Kidney (tissue), 14 donors: Measurements from ENCODE around the gene GLIS1. TPM values are rescaled to one million over a fixed set of nuclear protein-coding genes. Genes with fewer than 3 reads are reported as not detected.

Source experiments
- DNase-seq, 5 donors: peaks; one replicate each; pipeline ENCODE4 v3.0.0-alpha.2; 2013 to 2020
- FAIRE-seq: peaks from 2 replicates; lab custom pipeline; 2012; peaks lifted over from hg19 to GRCh38; lab: Jason Lieb, UNC
- H3K27ac ChIP-seq, 2 donors: one replicate each; pipeline ENCODE4 v1.7.0; 2013; ENCODE audit warnings: low read depth in 2 of 2, low read length in 2 of 2, inconsistent platforms in 1 of 2
- H3K27me3 ChIP-seq: one replicate; pipeline ENCODE4 v1.7.1; 2013; ENCODE audit warnings: low read length, inconsistent platforms; ENCODE audit not compliant: control insufficient read depth, insufficient read depth
- H3K36me3 ChIP-seq, 3 donors: one replicate each; pipeline versions ENCODE4 v1.7.0 to v1.7.1; 2013; ENCODE audit warnings: low read length in 3 of 3, control low read depth in 1 of 3, inconsistent platforms in 1 of 3; ENCODE audit not compliant: insufficient read depth in 3 of 3, control insufficient read depth in 2 of 3
- H3K4me1 ChIP-seq, 3 donors: one replicate each; pipeline versions ENCODE4 v1.7.0 to v1.7.1; 2013; ENCODE audit warnings: low read length in 3 of 3, inconsistent platforms in 1 of 3, low read depth in 1 of 3; ENCODE audit not compliant: control insufficient read depth in 2 of 3, insufficient read depth in 2 of 3
- H3K4me3 ChIP-seq, 3 donors: one replicate each; pipeline versions ENCODE4 v1.7.0 to v1.8.1; 2013; ENCODE audit warnings: low read length in 3 of 3, control low read depth in 1 of 3, inconsistent platforms in 1 of 3
- H3K9ac ChIP-seq, 3 donors: one replicate each; pipeline versions ENCODE4 v1.7.0 to v1.7.1; 2013; ENCODE audit warnings: low read length in 3 of 3, control low read depth in 1 of 3, inconsistent platforms in 1 of 3
- H3K9me3 ChIP-seq, 3 donors: one replicate each; pipeline versions ENCODE4 v1.7.0 to v1.7.1; 2013; ENCODE audit warnings: low read length in 3 of 3, control low read depth in 1 of 3, inconsistent platforms in 1 of 3; ENCODE audit not compliant: control insufficient read depth in 2 of 3, insufficient read depth in 1 of 3
- intact Hi-C: fragments of 100-400 bp; cut with DNase I; formaldehyde crosslinking; loops from one replicate; pipeline ENCODE4 v1.11.1; 2022
- polyA plus RNA-seq: library from polyadenylated mRNA; stranded (reverse); fragments of 350-450 nt; fragmentation: Illumina TruSeq; extraction: RNeasy Lipid Tissue Mini Kit (QIAGEN cat#74804); gene quantifications from one replicate; pipeline ENCODE4 v1.2.3, GENCODE V29; 2014; ENCODE audit warnings: low read depth, low replicate concordance; ENCODE audit not compliant: insufficient read depth
- total RNA-seq: library from RNA; stranded (reverse); fragmentation: NEBNext Ultra II Directional; extraction: Animal tissue kit (Norgen Biotek cat#: 25700); gene quantifications from one replicate; pipeline ENCODE4 v1.2.1, GENCODE V29; 2021
- TF ChIP-seq, protein P1 (sequence below): IDR thresholded peaks from 3 replicates; pipeline ENCODE4 v1.5.1; 2012; ENCODE audit warnings: mild to moderate bottlenecking, moderate library complexity, borderline replicate concordance; ENCODE audit not compliant: insufficient read depth; ENCODE audit errors: extremely low read depth
- donor health status: control.
- donor health status: control.
- donor health status: control.
- donor health status: control.
- donor health status: control.
- donor health status: DM: yes; HTN: yes; CAD: no.
- donor health status: Normal renal cell carcinoma (clear cell type).

GLIS1 gene
- total and polyA plus RNA-seq, 2 donors from 2014 or later, result 3.3 to 3.7 TPM

DNA sequence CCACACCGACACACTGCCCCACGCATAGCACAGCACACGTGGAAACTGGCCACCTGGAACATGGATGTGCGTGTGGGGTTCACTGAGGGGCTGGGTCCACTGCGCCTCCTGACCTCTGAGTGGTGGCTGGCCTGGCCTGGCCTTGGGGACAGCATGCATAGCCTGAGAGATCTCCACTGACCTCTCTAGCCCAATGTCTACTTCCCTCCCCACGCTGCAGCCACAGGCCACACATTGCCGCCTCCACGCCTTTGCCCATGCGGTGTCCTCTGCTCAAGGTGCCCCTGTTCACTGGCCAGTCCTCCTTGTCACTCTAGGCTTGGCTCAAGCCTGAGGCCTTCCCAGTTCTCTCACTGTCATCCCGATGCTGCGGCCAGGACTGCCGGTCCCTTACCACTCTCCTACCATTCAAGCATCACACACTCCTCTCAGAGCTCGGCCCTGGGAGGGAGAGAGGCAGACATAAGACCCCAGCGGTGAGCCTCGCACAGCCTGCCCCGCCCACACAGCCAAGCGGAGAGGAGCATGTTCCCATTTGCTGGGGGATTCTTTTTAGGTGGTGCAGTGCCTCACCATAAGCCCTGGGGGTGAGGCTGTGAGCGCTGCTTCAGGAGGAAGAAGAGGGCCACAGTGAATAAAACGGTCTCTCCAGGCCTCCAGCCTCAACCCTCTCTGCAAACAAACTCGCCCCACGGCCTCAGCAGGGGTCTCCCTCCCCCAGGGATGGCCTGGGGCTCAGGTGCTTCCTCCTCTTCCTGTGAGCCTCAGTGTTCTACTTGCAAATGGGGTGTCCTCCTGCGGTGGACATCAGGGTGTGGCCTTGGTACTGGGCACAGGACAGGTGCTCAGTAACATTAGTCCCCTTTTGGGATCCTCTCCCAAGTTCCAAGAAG, 199.0 kb downstream of the GLIS1 start:
- FAIRE-seq (no peak), DNase-seq (peak in 1 of 5 donors; percentile 57)
- intact Hi-C loops, result no loop called here
- TF ChIP-seq, protein P1, sequence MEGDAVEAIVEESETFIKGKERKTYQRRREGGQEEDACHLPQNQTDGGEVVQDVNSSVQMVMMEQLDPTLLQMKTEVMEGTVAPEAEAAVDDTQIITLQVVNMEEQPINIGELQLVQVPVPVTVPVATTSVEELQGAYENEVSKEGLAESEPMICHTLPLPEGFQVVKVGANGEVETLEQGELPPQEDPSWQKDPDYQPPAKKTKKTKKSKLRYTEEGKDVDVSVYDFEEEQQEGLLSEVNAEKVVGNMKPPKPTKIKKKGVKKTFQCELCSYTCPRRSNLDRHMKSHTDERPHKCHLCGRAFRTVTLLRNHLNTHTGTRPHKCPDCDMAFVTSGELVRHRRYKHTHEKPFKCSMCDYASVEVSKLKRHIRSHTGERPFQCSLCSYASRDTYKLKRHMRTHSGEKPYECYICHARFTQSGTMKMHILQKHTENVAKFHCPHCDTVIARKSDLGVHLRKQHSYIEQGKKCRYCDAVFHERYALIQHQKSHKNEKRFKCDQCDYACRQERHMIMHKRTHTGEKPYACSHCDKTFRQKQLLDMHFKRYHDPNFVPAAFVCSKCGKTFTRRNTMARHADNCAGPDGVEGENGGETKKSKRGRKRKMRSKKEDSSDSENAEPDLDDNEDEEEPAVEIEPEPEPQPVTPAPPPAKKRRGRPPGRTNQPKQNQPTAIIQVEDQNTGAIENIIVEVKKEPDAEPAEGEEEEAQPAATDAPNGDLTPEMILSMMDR, result no peak
- H3K4me3 ChIP-seq, result no peak overlapping the region
- H3K27ac ChIP-seq, result no peak overlapping the region
- no peak overlapping the region for H3K9ac ChIP-seq
- no peaks in the 10 kb centered on the region for H3K27me3 ChIP-seq
- H3K4me1 ChIP-seq, result peaks cover 0 to 10% (median 6%) of the 10 kb centered on the region in 3 donors
- H3K9me3 ChIP-seq, result no peaks in the 10 kb centered on the region
- no peaks in the 10 kb centered on the region for H3K36me3 ChIP-seq

DNA sequence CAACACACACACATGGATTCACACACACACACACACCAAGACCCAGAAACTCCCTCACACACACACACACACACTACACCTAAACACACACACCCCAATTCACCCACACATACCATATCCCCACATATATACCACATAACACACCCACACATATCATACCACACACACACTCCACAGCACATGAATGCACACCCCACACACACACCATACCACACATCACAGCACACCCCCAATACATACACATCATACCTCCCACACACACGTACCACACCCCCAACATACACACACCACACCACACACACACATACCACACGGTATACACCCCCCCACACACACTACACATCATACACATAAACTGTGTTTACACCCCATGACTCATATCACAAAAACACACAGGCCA, 199.7 kb downstream of the GLIS1 start:
- Histone ChIP-seq H3K9ac (no peak overlapping the region), H3K27ac (no peak overlapping the region), H3K9me3 (no peaks in the 10 kb centered on the region), H3K4me3 (no peak overlapping the region), H3K4me1 (peaks cover 0 to 10% (median 6%) of the 10 kb centered on the region in 3 donors), H3K27me3 (no peaks in the 10 kb centered on the region), H3K36me3 (no peaks in the 10 kb centered on the region)
- TF ChIP-seq, protein P1, result no peak
- FAIRE-seq (no peak), DNase-seq (peak in 1 of 5 donors; percentile 1)
- intact Hi-C loops, result no loop called here

DNA sequence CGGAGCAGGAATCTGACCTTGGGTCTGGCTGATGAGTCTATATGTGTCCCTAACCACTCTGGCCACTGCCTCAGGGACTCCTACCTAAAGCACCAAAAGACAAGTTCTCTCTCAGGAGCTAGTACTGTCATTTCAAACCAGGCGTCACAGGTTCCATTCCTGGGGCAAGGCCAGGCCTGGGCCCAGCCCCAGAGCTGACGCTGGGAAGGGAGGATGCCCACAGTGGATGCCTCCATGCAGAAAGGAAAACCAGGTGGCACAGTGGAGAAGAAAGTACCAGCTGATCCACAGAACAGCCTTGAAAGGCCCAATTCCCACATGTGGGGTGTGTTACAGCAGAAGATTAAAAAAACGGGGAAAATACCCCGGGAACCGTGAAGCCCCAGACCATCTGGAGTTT, 202.4 kb downstream of the GLIS1 start:
- Histone ChIP-seq H3K4me1 (peaks cover 0 to 3% (median 1%) of the 10 kb centered on the region in 3 donors), H3K27ac (no peak overlapping the region), H3K4me3 (no peak overlapping the region), H3K9ac (no peak overlapping the region), H3K9me3 (no peaks in the 10 kb centered on the region), H3K36me3 (no peaks in the 10 kb centered on the region), H3K27me3 (no peaks in the 10 kb centered on the region)
- TF ChIP-seq, protein P1, result no peak
- DNase-seq, result no peak
- intact Hi-C loops, result no loop called here
- no peak for FAIRE-seq
